NCI-H774 (cell line): ENCODE results near the gene CIROP.
A peak's percentile ranks its signal among the peaks of the same experiment; 100 is the strongest.

Source experiments
- DNase-seq: peaks from one replicate; lab custom pipeline; 2025; lab: John Stamatoyannopoulos, UW

Gene CIROP

DNA sequence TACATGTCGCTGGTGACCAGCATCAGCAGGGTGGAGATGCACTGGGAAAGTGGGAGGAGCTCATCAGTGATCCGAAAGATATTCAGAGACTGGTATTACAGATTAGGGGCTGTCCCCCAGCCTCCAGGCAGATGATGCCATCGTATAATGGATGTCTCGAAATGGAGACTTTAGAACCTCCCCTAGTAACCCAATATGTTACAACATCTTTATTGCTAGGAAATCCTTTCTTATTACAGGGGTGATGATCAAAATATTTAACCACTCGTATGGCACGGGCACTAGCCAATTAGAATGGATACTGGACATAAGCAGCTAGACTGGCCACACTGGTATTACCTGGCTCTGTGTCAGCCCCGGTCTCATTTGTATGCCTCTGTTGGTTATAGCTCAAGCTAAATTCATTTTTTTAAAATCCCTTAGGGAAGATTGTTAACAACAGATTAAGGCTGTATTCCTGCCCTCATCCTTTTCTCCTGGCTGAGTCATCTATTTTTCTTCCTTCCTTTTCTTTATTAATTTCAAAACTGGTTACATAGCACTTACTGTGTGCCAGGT is 25.0 kb upstream of the CIROP start:
- no peak for DNase-seq

- no peak for DNase-seq
Observed at GRCh38 chr14:23128969-23129758, 24.4 kb upstream of the CIROP start.

DNA sequence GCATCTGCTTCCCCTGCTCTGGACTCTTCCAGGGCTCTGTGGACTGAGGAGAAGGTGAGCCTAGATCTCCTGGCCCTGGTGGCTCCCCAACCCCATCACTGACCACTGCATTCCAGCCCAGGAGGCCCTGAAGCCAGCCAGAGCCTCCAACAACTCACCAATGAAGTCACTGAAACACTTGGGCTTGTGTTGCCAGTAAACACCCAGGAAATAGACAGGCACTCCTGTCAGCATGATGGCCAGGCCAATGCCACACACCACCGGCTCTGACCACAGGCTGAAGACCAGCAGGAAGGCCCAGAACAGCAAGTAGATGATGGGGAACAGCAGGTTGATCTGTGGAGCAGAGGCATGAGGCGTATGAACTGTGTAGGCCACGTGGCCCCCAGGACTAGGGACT is 23.1 kb upstream of the CIROP start:
- DNase-seq: no peak

DNA sequence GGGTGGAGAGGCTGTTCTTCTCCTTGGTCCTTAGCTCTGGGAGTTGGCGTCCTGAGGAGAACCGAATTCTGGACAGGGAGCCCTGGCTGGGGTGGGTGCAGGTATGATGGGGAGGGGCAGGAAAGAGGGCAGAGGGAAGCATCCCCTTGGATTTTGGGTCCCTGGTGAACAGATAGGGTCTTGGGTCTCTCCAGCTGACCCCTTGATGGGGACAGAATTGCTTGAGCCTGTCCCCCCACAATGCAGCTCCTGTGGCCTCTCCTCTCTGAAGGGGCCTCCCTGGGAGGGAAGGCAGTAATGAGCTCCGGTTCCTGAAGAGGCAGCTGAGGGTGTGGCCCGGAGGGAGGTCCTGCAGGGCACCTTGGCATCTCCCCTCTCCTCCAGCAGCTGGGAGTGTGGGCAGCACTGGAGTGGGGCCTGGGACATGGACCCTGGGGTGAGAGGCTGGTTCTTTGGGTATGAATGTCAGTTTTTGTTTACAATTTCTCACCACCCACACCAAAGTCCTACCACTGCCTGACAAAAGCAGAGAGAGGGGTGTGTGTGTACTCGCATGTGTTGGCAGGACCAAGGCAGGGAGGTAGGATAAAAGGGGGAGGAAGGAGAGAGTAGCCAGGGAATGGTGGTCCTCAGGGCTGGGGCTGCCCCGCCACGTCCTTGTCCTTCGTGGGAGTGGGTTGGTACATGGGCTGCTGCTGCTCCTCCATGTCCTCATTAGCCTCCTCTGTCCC is 21.9 kb upstream of the CIROP start:
- no peak for DNase-seq

- no peak for DNase-seq
Observed at GRCh38 chr14:23125933-23126524, 21.2 kb upstream of the CIROP start.

- no peak for DNase-seq
Observed at GRCh38 chr14:23125011-23125410, 20.2 kb upstream of the CIROP start.

DNA sequence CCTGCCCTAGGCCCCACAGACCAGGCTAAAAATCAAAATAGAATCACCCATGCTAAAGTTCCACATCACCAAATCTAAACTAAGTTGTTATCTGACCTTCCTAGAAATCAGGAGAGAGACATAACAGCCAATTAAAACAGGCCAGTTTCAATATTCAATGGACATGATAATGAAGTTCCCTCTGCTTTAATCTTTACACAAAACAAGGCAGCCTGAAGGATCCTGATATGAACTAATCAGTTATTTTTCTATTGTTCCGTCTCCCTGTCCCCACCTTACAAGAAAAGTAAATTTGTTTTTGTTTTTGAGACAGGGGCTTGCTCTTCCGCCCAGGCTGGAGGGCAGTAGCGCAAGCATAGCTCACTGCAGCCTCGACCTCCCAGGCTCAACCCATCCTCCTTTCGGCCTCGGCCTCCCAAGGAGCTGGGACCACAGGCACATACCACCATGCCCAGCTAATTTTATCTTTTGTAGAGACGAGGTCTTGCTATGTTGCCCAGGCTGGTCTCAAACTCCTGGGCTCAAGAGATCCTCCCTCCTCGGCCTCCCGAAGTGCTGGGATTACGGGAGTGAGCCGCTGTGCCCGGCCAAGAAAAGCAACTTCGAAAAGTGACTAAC is 19.7 kb upstream of the CIROP start:
- no peak for DNase-seq

GRCh38 chr14:23123419-23123818 is 18.6 kb upstream of the CIROP start:
- no peak for DNase-seq

DNA sequence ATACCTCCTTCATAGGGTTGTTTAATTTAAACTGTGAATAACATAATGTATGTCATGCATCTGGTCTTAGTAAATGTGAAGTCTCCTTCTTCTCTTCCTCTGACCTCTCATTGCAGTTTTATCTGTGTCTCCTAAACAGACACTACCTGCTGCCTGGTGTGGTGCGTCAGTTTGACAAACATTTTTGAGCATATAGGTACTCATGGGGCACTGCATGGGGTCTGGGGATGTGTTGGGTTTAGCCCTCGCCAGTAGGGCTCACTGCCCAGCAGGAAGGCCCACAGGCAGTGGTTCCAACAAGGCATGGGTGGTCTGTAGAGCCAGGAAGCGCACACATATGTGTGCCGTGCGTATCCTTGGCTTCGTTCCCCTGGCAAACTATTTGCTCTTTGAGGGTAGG is 17.3 kb upstream of the CIROP start:
- no peak for DNase-seq

DNA sequence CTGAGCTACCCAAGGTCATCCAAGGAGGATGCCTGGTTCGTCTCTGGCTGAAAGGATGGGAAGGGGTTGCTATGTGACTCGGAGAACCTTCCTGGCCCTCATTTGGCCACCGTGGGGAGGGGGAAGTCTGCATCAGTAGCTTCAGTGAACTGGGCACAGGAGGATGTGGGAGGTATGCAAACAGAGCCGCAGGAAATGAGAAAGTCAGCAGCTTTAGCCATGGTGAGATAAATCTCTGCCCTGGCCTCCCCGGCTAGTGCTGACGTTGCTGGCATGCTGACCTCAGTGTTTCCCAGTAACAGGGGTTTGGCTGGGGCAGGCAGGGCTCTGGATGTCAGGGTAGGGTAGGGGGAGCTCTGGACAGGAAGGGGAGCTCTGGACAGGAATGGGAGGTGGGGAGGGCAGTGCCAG is 16.6 kb upstream of the CIROP start:
- DNase-seq: no peak

- DNase-seq: peak; percentile 81
Observed at GRCh38 chr14:23120541-23121251, 15.9 kb upstream of the CIROP start.

DNA sequence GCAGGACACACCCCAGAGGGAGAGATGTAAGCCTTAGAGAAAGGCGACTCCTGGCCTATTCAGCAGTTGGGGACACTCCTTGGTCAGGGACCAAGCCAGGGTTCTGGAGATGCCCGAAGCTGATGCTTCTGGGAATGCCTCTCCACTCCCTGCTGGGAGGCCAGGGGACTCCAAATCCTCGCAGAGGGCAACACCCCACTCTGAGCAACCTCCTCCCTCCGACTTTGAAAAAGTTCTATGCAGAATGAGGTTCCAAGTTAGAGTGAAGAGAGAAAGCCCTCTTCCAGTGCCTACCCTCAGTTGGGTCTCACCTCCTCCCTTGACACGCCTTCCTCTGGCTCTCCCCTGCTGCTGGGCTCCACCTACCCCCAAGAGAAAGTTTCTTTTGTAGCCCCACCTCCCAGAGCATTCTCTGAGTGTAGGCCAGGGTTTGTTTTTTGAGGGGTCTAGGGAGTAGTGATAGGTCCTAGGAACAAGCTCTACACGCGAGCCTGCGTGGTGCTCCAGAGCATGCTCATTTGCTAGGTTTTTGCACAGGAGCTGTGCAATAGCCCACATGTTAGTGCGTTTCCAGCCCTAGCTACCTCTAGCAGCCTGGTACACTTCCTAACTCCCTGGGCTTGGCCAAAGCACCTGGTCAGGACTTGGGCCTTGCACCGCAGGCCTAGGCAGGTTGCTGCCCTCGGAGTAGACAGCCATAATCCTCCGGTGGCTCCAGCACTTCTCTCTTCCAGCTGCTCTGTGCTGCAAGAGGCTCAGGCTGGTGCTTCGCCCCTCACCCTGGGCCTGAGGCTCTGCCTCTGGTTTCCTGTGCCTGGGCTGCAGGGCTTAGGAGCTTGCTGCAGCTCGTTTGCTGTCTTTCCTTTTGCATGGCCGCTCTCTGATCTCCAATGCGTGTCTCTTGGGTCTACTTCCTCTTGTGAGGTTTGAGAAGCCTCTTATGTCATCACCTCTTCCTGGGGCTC is 14.9 kb upstream of the CIROP start:
- no peak for DNase-seq

DNA sequence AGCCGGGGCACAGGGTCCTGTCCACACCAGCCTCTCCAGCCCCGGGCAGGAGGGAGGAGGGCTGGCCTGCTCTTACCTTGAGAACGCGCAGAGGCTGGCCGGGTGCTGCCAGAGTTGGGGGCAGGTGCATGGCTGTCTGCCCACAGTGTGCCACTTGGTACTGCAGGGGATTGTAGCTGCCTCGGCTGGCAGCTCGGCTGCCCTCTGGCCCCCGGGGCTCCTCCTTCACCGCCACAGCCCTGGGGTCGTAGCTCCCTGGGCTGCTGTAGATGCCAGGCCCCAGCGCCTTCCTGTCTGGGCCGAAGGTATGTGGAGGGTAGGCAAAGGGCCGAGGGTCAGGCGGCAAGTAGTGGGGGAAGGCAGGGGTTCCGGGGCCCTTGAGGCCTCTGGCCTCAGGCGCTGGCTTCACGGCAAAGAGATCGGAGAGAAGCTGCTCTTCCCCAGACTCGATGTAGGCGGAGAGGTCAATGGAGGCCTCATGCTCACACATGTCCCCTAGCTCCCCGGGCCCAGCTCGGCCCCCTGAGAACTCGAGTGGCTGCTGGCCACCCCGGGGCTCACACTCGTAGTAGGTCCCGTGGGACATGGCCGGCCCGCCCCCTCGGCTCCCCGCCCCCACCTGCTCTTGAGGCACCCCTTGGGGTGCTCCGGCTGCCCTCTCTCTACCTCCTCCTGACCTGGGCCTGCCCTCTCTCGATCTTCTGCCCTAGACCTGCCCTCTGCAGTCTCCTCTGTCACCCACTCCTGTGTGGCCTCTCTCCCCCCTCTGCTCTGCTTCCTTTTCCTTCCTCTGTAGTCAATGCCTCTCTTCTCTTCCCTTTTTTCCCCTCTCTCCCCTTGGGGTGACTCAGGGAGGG is 13.9 kb upstream of the CIROP start, which contains the start of gene CEBPE:
CEBPE (minus strand) TSS at position 750 of the 857 bp plus-strand sequence; CDS start at position 586, 164 bp downstream.
- DNase-seq: no peak

DNA sequence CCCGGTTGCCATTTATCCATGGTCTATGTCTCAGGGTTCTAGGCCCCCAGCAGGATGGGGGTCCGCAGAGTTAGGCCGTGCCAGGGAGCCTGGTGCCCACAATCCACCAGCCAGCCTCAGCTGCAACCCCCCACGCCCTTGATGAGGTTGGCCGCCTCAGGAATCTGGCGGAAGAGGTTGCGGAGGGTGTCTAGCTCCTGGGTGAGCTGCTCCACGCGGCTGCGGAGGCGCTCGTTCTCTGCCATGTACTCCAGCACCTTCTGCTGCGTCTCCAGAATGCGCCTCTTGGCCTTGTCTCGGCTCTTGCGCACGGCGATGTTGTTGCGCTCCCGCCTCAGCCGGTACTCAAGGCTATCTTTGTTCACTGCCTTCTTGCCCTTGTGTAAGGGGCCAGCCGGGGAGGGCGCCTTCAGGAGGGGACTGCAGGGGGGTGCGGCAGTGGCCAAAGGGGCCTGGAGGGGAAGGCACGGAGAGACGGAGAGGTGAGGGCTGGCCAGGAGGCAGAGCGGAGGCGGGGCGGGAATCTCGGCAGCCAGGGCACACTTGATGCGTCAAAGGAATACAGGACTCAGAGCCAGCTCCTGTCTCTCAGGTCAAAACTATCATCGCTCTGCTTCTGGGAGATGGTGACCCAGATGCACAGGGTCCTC is 12.7 kb upstream of the CIROP start:
- DNase-seq: no peak

DNA sequence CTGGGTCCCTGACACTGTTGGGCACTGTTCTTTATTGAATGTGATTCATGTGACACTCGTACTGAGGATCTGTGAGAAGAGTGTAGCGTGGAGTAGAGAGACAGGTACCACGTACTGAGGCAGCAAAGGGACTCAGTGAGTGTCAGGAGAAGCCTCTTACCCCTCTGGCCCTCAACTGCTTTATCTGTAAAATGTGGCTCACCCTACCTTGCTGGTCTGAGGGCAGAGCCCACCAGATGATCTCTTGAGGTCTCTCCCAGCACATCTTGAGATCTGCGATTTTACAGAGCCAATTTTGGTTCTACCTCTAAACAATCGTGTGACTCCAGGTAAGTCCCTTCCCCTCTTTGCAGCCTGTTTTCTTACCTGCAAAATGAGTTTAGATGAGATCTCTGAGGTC is 11.1 kb upstream of the CIROP start:
- no peak for DNase-seq

- no peak for DNase-seq
Observed at GRCh38 chr14:23115039-23115731, 10.4 kb upstream of the CIROP start.

- DNase-seq: no peak
Observed at GRCh38 chr14:23114669-23115038, 9.9 kb upstream of the CIROP start.

DNA sequence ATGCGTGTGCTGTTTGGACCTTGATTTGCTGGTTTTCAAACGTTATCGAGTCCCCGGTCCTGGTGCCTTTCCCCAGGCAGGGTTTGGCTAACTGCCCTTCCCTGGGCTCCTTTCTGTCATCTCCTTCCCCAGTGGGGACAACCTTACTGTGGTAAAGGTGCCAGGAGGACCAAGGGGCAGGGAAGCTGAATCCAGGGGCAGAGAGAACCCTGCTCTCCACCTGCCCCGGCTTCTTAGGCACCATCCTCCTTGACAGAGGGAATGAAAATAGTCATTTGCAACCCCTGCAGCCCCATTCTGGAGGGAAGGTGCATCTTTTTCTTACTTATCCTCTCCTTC is 9.3 kb upstream of the CIROP start:
- DNase-seq: no peak
